Kidney epithelial cell (primary cell): Measurements from ENCODE around the gene S100A16. TPM values are rescaled to one million over a fixed set of nuclear protein-coding genes. Genes with fewer than 3 reads are reported as not detected.
A peak's percentile ranks its signal among the peaks of the same experiment; 100 is the strongest.

ENCODE experiments used
- DNase-seq: peaks from one replicate; pipeline ENCODE4 v3.0.0-alpha.2; 2010; ENCODE audit warnings: low read depth
- H3K27me3 ChIP-seq: 2 replicates; pipeline ENCODE4 v1.6.0; 2011; ENCODE audit warnings: low read length; ENCODE audit not compliant: control insufficient read depth, insufficient read depth
- H3K36me3 ChIP-seq: 2 replicates; pipeline ENCODE4 v1.5.1; 2011; ENCODE audit warnings: low read length; ENCODE audit not compliant: control insufficient read depth, insufficient read depth
- H3K4me3 ChIP-seq: 2 replicates; pipeline ENCODE4 v1.5.1; 2011; ENCODE audit warnings: low read depth, mild to moderate bottlenecking, control low read depth, low read length
- CTCF ChIP-seq: IDR thresholded peaks from 2 replicates; pipeline ENCODE4 v1.5.1; 2011; ENCODE audit warnings: mild to moderate bottlenecking, moderate library complexity, low read length, control low read depth, inconsistent platforms; ENCODE audit not compliant: insufficient read depth, poor library complexity, severe bottlenecking
- total RNA-seq: library from RNA; depleted of rRNA; stranded (reverse); fragments of >200 nt; gene quantifications from 2 replicates; pipeline ENCODE4 v1.2.3, GENCODE V29; 2015

S100A16 gene
- total RNA-seq, 1 donor from 2014 or later: 480 TPM

DNA sequence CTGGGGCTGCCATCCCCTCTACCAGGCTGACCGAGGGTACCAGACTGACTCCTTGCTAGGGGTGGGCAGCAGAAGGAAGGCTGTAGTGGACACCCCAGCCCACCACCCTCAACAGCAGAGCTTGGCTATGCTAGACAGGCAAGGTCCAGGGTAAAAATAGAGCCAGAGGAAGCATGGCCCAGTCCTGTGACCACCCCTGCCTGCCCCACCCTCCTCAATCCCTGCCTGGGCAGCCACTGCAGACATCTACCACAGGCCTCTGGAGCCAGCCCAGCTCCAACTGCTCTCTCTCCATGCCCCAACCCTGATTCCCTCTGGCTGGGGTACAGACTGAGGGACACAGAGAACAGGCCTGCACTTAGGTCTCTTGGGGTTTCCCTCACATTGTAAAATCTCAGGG, 17.0 kb upstream of the S100A16 start:
- no peak for TF ChIP-seq CTCF

GRCh38 chr1:153629343-153629665, 16.4 kb upstream of the S100A16 start:
- H3K36me3 ChIP-seq: no peaks in the 10 kb centered on the region
- TF ChIP-seq CTCF: no peak
- no peaks in the 10 kb centered on the region for H3K27me3 ChIP-seq
- no peak for DNase-seq
- H3K4me3 ChIP-seq: no peak overlapping the region

More for the DNA sequence above, 17.0 kb upstream of the S100A16 start:
- Histone ChIP-seq H3K36me3 (no peaks in the 10 kb centered on the region), H3K27me3 (no peaks in the 10 kb centered on the region), H3K4me3 (no peak overlapping the region)
- no peak for DNase-seq

GRCh38 chr1:153628638-153629342, 15.9 kb upstream of the S100A16 start:
- Histone ChIP-seq H3K36me3 (no peaks in the 10 kb centered on the region), H3K27me3 (no peaks in the 10 kb centered on the region), H3K4me3 (no peak overlapping the region)
- DNase-seq: no peak
- no peak for TF ChIP-seq CTCF

GRCh38 chr1:153627715-153628626, 15.0 kb upstream of the S100A16 start, which contains the start of gene S100A1:
Gene S100A1 (plus strand): TSS chr1:153628434. CDS start chr1:153630522, 2,088 bp downstream.
- Histone ChIP-seq H3K4me3 (peak within 1 kb of the TSS; percentile 58), H3K36me3 (no peaks in the 10 kb centered on the region), H3K27me3 (no peaks in the 10 kb centered on the region)
- DNase-seq: no peak
- no peak for TF ChIP-seq CTCF

DNA sequence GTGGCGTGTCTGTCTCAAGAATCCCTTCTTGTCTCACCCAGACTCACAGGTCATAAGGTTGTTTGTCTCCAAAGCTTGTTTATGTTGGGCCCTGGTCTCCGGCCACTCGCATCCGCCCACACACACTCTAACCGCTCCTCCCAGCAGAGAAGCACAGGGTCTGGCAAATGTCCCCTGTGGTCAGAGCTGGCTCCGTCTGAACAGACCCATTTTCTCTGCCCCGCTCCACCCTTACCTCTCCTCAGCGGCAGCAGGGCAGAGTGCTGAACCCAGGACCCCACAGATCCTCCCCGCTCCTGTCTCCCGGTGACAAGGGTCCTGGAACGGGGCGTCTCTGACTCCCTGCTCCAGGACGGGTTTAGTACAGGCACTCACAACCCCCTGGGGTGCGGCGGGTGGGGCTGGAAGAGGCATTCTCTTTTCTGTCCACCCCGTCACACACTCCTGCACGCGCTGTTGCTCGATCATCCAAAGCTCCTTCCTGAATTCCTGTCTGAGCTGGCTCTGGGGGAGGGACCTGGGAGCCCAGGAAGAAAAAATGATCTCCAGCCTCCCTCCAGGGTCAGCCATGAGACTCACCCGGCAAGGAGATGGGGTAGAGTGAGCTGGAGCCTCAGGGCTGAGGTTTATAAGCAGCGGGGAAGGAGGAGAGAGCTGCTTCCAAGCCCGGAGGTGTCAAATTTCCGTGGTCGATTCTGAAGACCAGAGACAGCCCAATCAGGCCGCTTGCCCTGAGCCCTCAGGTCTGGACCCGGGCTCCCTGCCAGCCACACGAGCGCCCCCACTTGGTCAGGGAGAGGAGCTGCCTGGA, 14.2 kb upstream of the S100A16 start, which contains the start of gene S100A13:
S100A13 (minus strand) TSS at position 602 of the 811 bp plus-strand sequence. CDS start 1,033 bp downstream, outside the sequence.
- peak; percentile 87 for DNase-seq
- Histone ChIP-seq H3K4me3 (peak within 1 kb of the TSS; percentile 58), H3K36me3 (no peaks in the 10 kb centered on the region), H3K27me3 (no peaks in the 10 kb centered on the region)
- peak; percentile 88 for TF ChIP-seq CTCF
